HepG2 (cell line): ENCODE results near the gene TCF12. TPM values are rescaled to one million over a fixed set of nuclear protein-coding genes. Genes with fewer than 3 reads are reported as not detected.
A peak's percentile ranks its signal among the peaks of the same experiment; 100 is the strongest.

Source experiments
- ATAC-seq: fragments of 200-7000 bp; cut with Tn5 transposase; 3 replicates; pipeline ENCODE4 v1.9.1; 2020; ENCODE audit warnings: mild to moderate bottlenecking, moderate library complexity
- BruUV-seq: library from RNA; stranded (reverse); fragments of 400-500 nt; replicated peaks from 2 replicates; lab custom pipeline; 2021; lab: Mats Ljungman, UMichigan
- CTCF ChIA-PET: fragments of 300-600 bp; formaldehyde crosslinking; extraction: SDS; loops from one replicate; lab custom pipeline; 2021; ENCODE audit warnings: low total read pairs, inconsistent platforms, low intra/inter-chr PET ratio; lab: Yijun Ruan, JAX
- POLR2A ChIA-PET: fragments of 350-600 bp; sonication (Branson Sonifier 250); formaldehyde crosslinking; loops from one replicate; lab custom pipeline; 2020; ENCODE audit warnings: antibody characterized with exemption, inconsistent platforms; lab: Yijun Ruan, JAX
- DNase-seq: peaks from one replicate; pipeline ENCODE4 v3.0.0-alpha.2; 2015; ENCODE audit warnings: low spot score
- FAIRE-seq: peaks from 3 replicates; lab custom pipeline; 2011; peaks lifted over from hg19 to GRCh38; lab: Jason Lieb, UNC
- H2AFZ ChIP-seq: one replicate; pipeline ENCODE4 v1.6.1; 2011; ENCODE audit warnings: low read length, inconsistent platforms
- H3K27ac ChIP-seq: fragments of 300-600 bp; 3 replicates; pipeline ENCODE4 v1.8.0; 2011; ENCODE audit warnings: mixed run types, mild to moderate bottlenecking, mixed read lengths, low read length, inconsistent platforms; ENCODE audit not compliant: insufficient read depth; ENCODE audit errors: extremely low read length
- H3K27me3 ChIP-seq, 2 experiments: fragments of 200-600 bp in 1 of 2; 2 replicates in 1 of 2; 3 replicates in 1 of 2; pipeline versions ENCODE4 v1.6.0 to v1.8.0; 2011; ENCODE audit warnings: low read length in 2 of 2, mild to moderate bottlenecking in 2 of 2, moderate library complexity in 2 of 2, inconsistent platforms in 1 of 2; ENCODE audit not compliant: insufficient read depth in 2 of 2, control insufficient read depth in 1 of 2
- H3K36me3 ChIP-seq, 2 experiments: fragments of 200-600 bp in 1 of 2; replicated peaks in 1 of 2; 2 replicates in 1 of 2; 3 replicates in 1 of 2; pipeline versions ENCODE4 v1.5.1 to v1.8.0; 2011; ENCODE audit warnings: low read length in 2 of 2, inconsistent platforms in 1 of 2; ENCODE audit not compliant: insufficient read depth in 2 of 2, control insufficient read depth in 1 of 2
- H3K4me1 ChIP-seq: 2 replicates; pipeline ENCODE4 v1.5.1; 2012; ENCODE audit warnings: low read length, inconsistent platforms; ENCODE audit not compliant: insufficient read depth
- H3K4me2 ChIP-seq: 2 replicates; pipeline ENCODE4 v1.6.0; 2011; ENCODE audit warnings: low read depth, low read length, inconsistent platforms
- H3K4me3 ChIP-seq, 3 experiments: fragments of 200-600 bp in 1 of 3; sonication (generic), shearing (Covaris generic) in 1 of 3; replicated peaks in 1 of 3; 2 replicates each; pipeline ENCODE4 v1.5.1; 2011 to 2016; ENCODE audit warnings: low read length in 3 of 3, inconsistent platforms in 2 of 3, low read depth in 2 of 3, mild to moderate bottlenecking in 2 of 3, control low read depth in 1 of 3, mixed read lengths in 1 of 3; ENCODE audit not compliant: insufficient read depth in 1 of 3
- H3K79me2 ChIP-seq: one replicate; pipeline ENCODE4 v1.6.1; 2011; ENCODE audit warnings: low read length, inconsistent platforms; ENCODE audit not compliant: insufficient read depth
- H3K9ac ChIP-seq: 2 replicates; pipeline ENCODE4 v1.6.0; 2011; ENCODE audit warnings: mild to moderate bottlenecking, low read depth, low read length, inconsistent platforms; ENCODE audit not compliant: insufficient read depth
- H3K9me3 ChIP-seq: 2 replicates; pipeline ENCODE4 v1.5.1; 2012; ENCODE audit warnings: mild to moderate bottlenecking, low read length
- H4K20me1 ChIP-seq: 2 replicates; pipeline ENCODE4 v1.6.0; 2011; ENCODE audit warnings: inconsistent platforms, mild to moderate bottlenecking, low read length, moderate library complexity; ENCODE audit not compliant: insufficient read depth
- CC2D1A ChIP-seq: sonication (generic); formaldehyde crosslinking; IDR thresholded peaks from 2 replicates; pipeline ENCODE4 v1.8.1; 2023; ENCODE audit warnings: mild to moderate bottlenecking, missing genetic modification reagents
- E2F5 ChIP-seq: sonication (generic); formaldehyde crosslinking; conservative IDR thresholded peaks from 2 replicates; pipeline ENCODE4 v1.4.0; 2020; ENCODE audit warnings: missing genetic modification reagents
- EP300 ChIP-seq, 3 experiments: sonication (generic) in 1 of 3; formaldehyde crosslinking in 1 of 3; IDR thresholded peaks; 2 replicates each; pipeline versions ENCODE4 v1.5.1 to v1.6.1; 2011 to 2020; ENCODE audit warnings: low read depth in 2 of 3, low read length in 2 of 3, borderline replicate concordance in 1 of 3, improper control_type of control experiment in 1 of 3, mild to moderate bottlenecking in 1 of 3, missing genetic modification reagents in 1 of 3, moderate library complexity in 1 of 3
- GATAD2A ChIP-seq: IDR thresholded peaks from 2 replicates; pipeline ENCODE4 v1.6.1; 2016
- HBP1 ChIP-seq: IDR thresholded peaks from 2 replicates; pipeline ENCODE4 v1.6.1; 2016; ENCODE audit warnings: low read depth, control low read depth
- HDAC6 ChIP-seq: fragments of 200-600 bp; sonication (generic); IDR thresholded peaks from 2 replicates; pipeline ENCODE4 v1.7.0; 2017; ENCODE audit warnings: mild to moderate bottlenecking, antibody characterized with exemption, low read length, low read depth
- IRF9 ChIP-seq: sonication (generic); formaldehyde crosslinking; IDR thresholded peaks from 2 replicates; pipeline ENCODE4 v1.8.0; 2022; ENCODE audit warnings: missing genetic modification reagents, mild to moderate bottlenecking, borderline replicate concordance
- KDM6A ChIP-seq: IDR thresholded peaks from 2 replicates; pipeline ENCODE4 v1.6.1; 2016; ENCODE audit warnings: low read depth
- MYC ChIP-seq: sonication (generic); formaldehyde crosslinking; IDR thresholded peaks from 2 replicates; pipeline ENCODE4 v1.9.0; 2021; ENCODE audit warnings: missing genetic modification reagents, borderline replicate concordance
- RARA ChIP-seq: IDR thresholded peaks from 2 replicates; pipeline ENCODE4 v1.6.1; 2016; ENCODE audit warnings: missing genetic modification reagents, missing compliant biosample characterization
- REL ChIP-seq: sonication (generic); formaldehyde crosslinking; conservative IDR thresholded peaks from 2 replicates; pipeline ENCODE4 v1.8.0; 2022; ENCODE audit warnings: mild to moderate bottlenecking, missing genetic modification reagents, moderate library complexity
- TEAD3 ChIP-seq: optimal IDR thresholded peaks from 2 replicates; pipeline ENCODE3; 2016; ENCODE audit warnings: borderline replicate concordance
- ZBTB2 ChIP-seq: sonication (generic); formaldehyde crosslinking; IDR thresholded peaks from 2 replicates; pipeline ENCODE4 v1.8.0; 2022; ENCODE audit warnings: low read depth, missing genetic modification reagents
- ZKSCAN8 ChIP-seq: IDR thresholded peaks from 2 replicates; pipeline ENCODE4 v1.6.1; 2016; ENCODE audit warnings: borderline replicate concordance, missing genetic modification reagents, missing compliant biosample characterization
- WGBS: methylation state at CpG from one replicate; pipeline ENCODE4 v1.1.6; 2017; ENCODE audit warnings: low lambda C conversion rate; 5-methylcytosine and 5-hydroxymethylcytosine counted together
- in situ Hi-C: cut with HindIII; loops from 2 replicates; pipeline ENCODE4 v1.10.0; 2017; ENCODE audit warnings: low pct_unique_long_range_greater_than_20kb; ENCODE audit not compliant: extremely low pct_ligation_motif_present
- intact Hi-C: fragments of 100-400 bp; cut with micrococcal nuclease; formaldehyde crosslinking; loops from one replicate; pipeline ENCODE4 v1.10.0; 2022; ENCODE audit not compliant: unreplicated experiment
- polyA plus RNA-seq, 8 experiments: library from polyadenylated mRNA; depleted of rRNA in 3 of 8; stranded (reverse) in 7 of 8; unstranded in 1 of 8; fragments of >200 nt; fragmentation: Illumina TruSeq in 4 of 8; extraction: Trizol in 4 of 8; gene quantifications; 2 replicates each; pipeline versions ENCODE4 v1.2.1 to v1.2.3, GENCODE V29; 2011 to 2016; ENCODE audit warnings: low read depth in 4 of 8, missing spikeins in 1 of 8, mixed read lengths in 1 of 8; ENCODE audit not compliant: insufficient read depth in 1 of 8
- total RNA-seq, 5 experiments: library from RNA; depleted of rRNA; stranded (reverse); fragments of >200 nt; fragmentation: Illumina TruSeq; extraction: Trizol; gene quantifications; 2 replicates each; pipeline ENCODE4 v1.2.3, GENCODE V29; 2016; ENCODE audit warnings: low read depth in 1 of 5

TCF12 gene
- total and polyA plus RNA-seq, 2 of the 13 experiments (the other 11 are each of a cell fraction or from before 2014, with no cell fraction given): 48.6 to 51.1 TPM

DNA sequence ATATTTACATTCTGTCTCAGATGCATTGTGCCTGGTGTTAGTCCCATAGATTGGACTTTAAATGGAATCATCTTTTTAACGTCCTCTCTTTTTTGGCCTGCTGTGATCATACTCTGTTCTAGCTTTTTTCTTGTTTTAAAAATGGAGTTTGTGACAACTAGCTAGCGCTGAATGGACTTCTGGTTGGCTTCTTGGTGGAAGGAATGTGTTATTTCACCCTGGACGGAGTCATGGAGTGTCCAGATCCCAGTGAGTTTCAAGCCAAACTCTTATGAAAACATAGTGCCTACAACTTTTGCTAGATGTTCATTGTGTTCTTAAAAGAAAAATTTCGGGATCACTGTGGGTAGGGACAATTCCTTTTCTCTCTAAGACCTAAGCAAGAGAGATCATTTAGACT is 192.6 kb downstream of the TCF12 start:
- Histone ChIP-seq H3K4me1 (peaks cover 17% of the 10 kb centered on the region), H3K27ac (no peak overlapping the region), H3K9ac (no peak overlapping the region), H2AFZ (no peak overlapping the region)
- peak; percentile 49 for ATAC-seq
- ChIA-PET POLR2A (no interaction called here), CTCF (no interaction called here)
- WGBS: 100% methylated on average over 4 of the region's 4 CpGs
- no TSS peak for BruUV-seq
- no peak for TF ChIP-seq HDAC6
- no peak for TF ChIP-seq CC2D1A (CRISPR knock-in tag)
- TF ChIP-seq TEAD3 (CRISPR knock-in tag): peak; percentile 69
- no peak for TF ChIP-seq EP300 (IDR thresholded peaks at IDR 0.05; ENCODE audit: low read depth in 2 of 2, low read length in 2 of 2)
- no peak for TF ChIP-seq EP300 (CRISPR knock-in tag; IDR thresholded peaks at IDR 0.05; ENCODE audit: borderline replicate concordance)
- TF ChIP-seq, all 625 proteins: peak for 1
- intact Hi-C loops (no loop called here), in situ Hi-C loops (no loop called here)
- H3K4me2 ChIP-seq: no peak overlapping the region
- no peak for DNase-seq
- no peaks in the 10 kb centered on the region for H3K79me2 ChIP-seq
- H4K20me1 ChIP-seq: no peaks in the 10 kb centered on the region
- H3K27me3 ChIP-seq: no peaks in the 10 kb centered on the region
- no peak overlapping the region for H3K4me3 ChIP-seq
- no peak for FAIRE-seq
- H3K36me3 ChIP-seq: peaks cover 0 to 2% of the 10 kb centered on the region in 2 experiments; a peak in 2 of 5 replicates
- no peaks in the 10 kb centered on the region for H3K9me3 ChIP-seq

GRCh38 chr15:57112178-57112577 is 193.7 kb downstream of the TCF12 start:
- FAIRE-seq: no peak
- no peaks in the 10 kb centered on the region for H4K20me1 ChIP-seq
- BruUV-seq: no TSS peak
- H3K27ac ChIP-seq: no peak overlapping the region
- no peak for DNase-seq
- 95% methylated on average over 2 of the region's 2 CpGs for WGBS
- H3K79me2 ChIP-seq: no peaks in the 10 kb centered on the region
- ATAC-seq: no peak
- H3K4me2 ChIP-seq: no peak overlapping the region
- ChIA-PET POLR2A (no interaction called here), CTCF (no interaction called here)
- no peaks in the 10 kb centered on the region for H3K27me3 ChIP-seq
- no peak overlapping the region for H3K9ac ChIP-seq
- no peak overlapping the region for H2AFZ ChIP-seq
- H3K4me3 ChIP-seq: no peak overlapping the region
- H3K4me1 ChIP-seq: peaks cover 17% of the 10 kb centered on the region
- in situ Hi-C loops (no loop called here), intact Hi-C loops (no loop called here)
- peaks cover 0 to 2% of the 10 kb centered on the region in 2 experiments; a peak in 2 of 5 replicates for H3K36me3 ChIP-seq
- H3K9me3 ChIP-seq: no peaks in the 10 kb centered on the region
- TF ChIP-seq E2F5 (CRISPR knock-in tag): no peak
- TF ChIP-seq RARA: no peak
- TF ChIP-seq KDM6A (CRISPR knock-in tag): no peak
- TF ChIP-seq ZKSCAN8 (CRISPR knock-in tag): no peak
- no peak for TF ChIP-seq HBP1 (CRISPR knock-in tag)
- TF ChIP-seq IRF9: no peak
- TF ChIP-seq ZBTB2: no peak
- TF ChIP-seq REL (CRISPR knock-in tag): no peak
- TF ChIP-seq GATAD2A (CRISPR knock-in tag): no peak
- no peak for TF ChIP-seq MYC (CRISPR knock-in tag)
